OCI-LY1 (cell line): Measurements from ENCODE around the gene TMEM212.

Source experiments
- EZH2 ChIP-seq: fragments of 200-600 bp; sonication (generic), shearing (Covaris generic); IDR thresholded peaks from 2 replicates; pipeline ENCODE4 v1.8.0; 2017; ENCODE audit warnings: borderline replicate concordance, mixed run types, mild to moderate bottlenecking, antibody characterized with exemption, low read length, moderate library complexity, mixed read lengths
- TF ChIP-seq, protein P1 (sequence below): fragments of 200-600 bp; sonication (generic), shearing (Covaris generic); IDR thresholded peaks from 2 replicates; pipeline ENCODE4 v1.5.1; 2017; ENCODE audit warnings: mild to moderate bottlenecking, antibody characterized with exemption, low read length, moderate library complexity, mixed read lengths

DNA sequence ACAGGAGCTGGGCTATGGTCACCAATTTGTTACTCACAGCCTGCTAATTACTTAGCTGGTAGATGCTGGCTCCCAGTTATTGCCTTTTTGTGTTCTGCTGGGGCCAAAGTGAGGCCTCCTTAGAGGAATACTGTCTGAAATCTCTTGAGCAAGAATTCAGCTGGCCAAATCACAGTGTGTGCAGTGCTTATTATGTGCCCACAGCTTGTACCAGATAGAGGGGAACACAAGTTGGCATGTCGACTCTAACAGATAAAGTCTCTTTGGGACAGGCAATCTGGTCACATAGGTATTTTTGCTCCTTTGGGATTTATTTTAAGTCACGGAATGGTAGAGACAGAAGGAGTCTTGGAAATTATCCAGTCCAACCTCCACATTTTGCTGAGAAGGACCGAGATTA is 6.3 kb upstream of the TMEM212 start:
- TF ChIP-seq, protein P1, sequence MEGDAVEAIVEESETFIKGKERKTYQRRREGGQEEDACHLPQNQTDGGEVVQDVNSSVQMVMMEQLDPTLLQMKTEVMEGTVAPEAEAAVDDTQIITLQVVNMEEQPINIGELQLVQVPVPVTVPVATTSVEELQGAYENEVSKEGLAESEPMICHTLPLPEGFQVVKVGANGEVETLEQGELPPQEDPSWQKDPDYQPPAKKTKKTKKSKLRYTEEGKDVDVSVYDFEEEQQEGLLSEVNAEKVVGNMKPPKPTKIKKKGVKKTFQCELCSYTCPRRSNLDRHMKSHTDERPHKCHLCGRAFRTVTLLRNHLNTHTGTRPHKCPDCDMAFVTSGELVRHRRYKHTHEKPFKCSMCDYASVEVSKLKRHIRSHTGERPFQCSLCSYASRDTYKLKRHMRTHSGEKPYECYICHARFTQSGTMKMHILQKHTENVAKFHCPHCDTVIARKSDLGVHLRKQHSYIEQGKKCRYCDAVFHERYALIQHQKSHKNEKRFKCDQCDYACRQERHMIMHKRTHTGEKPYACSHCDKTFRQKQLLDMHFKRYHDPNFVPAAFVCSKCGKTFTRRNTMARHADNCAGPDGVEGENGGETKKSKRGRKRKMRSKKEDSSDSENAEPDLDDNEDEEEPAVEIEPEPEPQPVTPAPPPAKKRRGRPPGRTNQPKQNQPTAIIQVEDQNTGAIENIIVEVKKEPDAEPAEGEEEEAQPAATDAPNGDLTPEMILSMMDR, result no peak
- no peak for TF ChIP-seq EZH2
